ENCODE data around the gene KCMF1. TPM values are rescaled to one million over a fixed set of nuclear protein-coding genes. Genes with fewer than 3 reads are reported as not detected.
A peak's percentile ranks its signal among the peaks of the same experiment; 100 is the strongest.

Gene KCMF1
- total and polyA plus RNA-seq, 2 of the 13 experiments (the other 11 are each of a cell fraction or from before 2014, with no cell fraction given) = 62.1 to 116 TPM

DNA sequence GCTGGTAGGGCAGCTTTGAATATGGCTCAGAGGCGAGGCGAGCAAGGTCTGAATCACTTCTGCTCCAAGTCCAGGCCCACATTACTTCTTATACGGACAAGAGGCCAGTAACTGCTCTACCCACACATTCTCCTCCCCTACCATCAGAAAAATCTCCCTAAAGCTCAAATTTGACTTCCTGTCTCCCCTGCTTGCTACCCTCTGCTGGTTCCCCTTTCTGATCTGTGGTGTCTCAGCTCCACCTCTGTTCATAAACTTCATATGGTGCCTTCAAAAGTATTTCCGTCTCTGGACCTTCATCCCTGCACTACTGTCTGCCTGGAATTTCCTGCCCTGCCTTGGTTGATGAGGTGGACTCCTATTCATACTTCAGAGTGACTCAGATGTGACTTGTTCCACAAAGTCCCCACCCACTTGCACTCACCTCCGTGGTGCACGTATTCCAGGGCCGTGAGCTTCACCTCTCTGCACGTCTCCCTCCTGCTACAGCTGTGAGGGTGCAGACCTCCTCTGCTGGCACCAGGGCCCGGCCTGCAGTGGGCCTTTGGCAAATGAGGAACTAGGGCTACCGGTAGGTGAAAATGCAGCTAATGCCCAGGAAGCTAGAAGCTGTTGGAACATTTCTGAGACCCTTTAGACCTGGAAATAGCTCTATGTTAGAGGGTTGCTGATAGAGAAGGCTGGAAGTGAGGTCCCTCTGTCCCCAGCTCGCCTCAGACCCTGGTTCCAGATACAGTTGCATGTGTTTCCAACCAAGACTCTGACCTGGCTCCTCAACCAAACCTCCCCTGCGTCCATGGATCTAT, 24.6 kb upstream of the KCMF1 start (continued):
- TF ChIP-seq, protein P1, sequence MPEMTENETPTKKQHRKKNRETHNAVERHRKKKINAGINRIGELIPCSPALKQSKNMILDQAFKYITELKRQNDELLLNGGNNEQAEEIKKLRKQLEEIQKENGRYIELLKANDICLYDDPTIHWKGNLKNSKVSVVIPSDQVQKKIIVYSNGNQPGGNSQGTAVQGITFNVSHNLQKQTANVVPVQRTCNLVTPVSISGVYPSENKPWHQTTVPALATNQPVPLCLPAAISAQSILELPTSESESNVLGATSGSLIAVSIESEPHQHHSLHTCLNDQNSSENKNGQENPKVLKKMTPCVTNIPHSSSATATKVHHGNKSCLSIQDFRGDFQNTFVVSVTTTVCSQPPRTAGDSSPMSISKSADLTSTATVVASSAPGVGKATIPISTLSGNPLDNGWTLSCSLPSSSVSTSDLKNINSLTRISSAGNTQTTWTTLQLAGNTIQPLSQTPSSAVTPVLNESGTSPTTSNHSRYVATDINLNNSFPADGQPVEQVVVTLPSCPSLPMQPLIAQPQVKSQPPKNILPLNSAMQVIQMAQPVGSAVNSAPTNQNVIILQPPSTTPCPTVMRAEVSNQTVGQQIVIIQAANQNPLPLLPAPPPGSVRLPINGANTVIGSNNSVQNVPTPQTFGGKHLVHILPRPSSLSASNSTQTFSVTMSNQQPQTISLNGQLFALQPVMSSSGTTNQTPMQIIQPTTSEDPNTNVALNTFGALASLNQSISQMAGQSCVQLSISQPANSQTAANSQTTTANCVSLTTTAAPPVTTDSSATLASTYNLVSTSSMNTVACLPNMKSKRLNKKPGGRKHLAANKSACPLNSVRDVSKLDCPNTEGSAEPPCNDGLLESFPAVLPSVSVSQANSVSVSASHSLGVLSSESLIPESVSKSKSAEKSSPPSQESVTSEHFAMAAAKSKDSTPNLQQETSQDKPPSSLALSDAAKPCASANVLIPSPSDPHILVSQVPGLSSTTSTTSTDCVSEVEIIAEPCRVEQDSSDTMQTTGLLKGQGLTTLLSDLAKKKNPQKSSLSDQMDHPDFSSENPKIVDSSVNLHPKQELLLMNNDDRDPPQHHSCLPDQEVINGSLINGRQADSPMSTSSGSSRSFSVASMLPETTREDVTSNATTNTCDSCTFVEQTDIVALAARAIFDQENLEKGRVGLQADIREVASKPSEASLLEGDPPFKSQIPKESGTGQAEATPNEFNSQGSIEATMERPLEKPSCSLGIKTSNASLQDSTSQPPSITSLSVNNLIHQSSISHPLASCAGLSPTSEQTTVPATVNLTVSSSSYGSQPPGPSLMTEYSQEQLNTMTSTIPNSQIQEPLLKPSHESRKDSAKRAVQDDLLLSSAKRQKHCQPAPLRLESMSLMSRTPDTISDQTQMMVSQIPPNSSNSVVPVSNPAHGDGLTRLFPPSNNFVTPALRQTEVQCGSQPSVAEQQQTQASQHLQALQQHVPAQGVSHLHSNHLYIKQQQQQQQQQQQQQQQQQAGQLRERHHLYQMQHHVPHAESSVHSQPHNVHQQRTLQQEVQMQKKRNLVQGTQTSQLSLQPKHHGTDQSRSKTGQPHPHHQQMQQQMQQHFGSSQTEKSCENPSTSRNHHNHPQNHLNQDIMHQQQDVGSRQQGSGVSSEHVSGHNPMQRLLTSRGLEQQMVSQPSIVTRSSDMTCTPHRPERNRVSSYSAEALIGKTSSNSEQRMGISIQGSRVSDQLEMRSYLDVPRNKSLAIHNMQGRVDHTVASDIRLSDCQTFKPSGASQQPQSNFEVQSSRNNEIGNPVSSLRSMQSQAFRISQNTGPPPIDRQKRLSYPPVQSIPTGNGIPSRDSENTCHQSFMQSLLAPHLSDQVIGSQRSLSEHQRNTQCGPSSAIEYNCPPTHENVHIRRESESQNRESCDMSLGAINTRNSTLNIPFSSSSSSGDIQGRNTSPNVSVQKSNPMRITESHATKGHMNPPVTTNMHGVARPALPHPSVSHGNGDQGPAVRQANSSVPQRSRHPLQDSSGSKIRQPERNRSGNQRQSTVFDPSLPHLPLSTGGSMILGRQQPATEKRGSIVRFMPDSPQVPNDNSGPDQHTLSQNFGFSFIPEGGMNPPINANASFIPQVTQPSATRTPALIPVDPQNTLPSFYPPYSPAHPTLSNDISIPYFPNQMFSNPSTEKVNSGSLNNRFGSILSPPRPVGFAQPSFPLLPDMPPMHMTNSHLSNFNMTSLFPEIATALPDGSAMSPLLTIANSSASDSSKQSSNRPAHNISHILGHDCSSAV (CRISPR knock-in tag; IDR thresholded peaks at IDR 0.05; ENCODE audit: borderline replicate concordance) = no peak
- TF ChIP-seq, protein P2, sequence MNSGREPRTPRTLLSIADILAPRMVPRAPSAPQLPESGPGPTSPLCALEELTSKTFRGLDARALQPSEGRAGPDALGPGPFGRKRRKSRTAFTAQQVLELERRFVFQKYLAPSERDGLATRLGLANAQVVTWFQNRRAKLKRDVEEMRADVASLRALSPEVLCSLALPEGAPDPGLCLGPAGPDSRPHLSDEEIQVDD (CRISPR knock-in tag; IDR thresholded peaks at IDR 0.05; ENCODE audit: borderline replicate concordance) = 0 out of 2 replicates have a peak, but pooled peaks have one; percentile 24
- TF ChIP-seq, protein P3, sequence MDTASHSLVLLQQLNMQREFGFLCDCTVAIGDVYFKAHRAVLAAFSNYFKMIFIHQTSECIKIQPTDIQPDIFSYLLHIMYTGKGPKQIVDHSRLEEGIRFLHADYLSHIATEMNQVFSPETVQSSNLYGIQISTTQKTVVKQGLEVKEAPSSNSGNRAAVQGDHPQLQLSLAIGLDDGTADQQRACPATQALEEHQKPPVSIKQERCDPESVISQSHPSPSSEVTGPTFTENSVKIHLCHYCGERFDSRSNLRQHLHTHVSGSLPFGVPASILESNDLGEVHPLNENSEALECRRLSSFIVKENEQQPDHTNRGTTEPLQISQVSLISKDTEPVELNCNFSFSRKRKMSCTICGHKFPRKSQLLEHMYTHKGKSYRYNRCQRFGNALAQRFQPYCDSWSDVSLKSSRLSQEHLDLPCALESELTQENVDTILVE (CRISPR knock-in tag; IDR thresholded peaks at IDR 0.05) = 0 out of 2 replicates have a peak, but pooled peaks have one; percentile 51
- TF ChIP-seq MAFK (conservative IDR thresholded peaks at IDR 0.05 in 1 of 2, IDR thresholded peaks at IDR 0.05 in 1 of 2; ENCODE audit: low read length in 2 of 2) (no peak), HNRNPK (IDR thresholded peaks at IDR 0.05; ENCODE audit: low read depth, low read length, poor library complexity, severe bottlenecking) (peak; percentile 99), TP53 (CRISPR knock-in tag; conservative IDR thresholded peaks at IDR 0.05) (no peak), SRSF9 (IDR thresholded peaks at IDR 0.05; ENCODE audit: borderline replicate concordance, insufficient read depth, low read depth, low read length, poor library complexity, severe bottlenecking) (no peak), ESRRA (CRISPR knock-in tag; IDR thresholded peaks at IDR 0.05; ENCODE audit: low read depth) (peak; percentile 58; the same call in 1 of the 2 replicates), SCMH1 (CRISPR knock-in tag; IDR thresholded peaks at IDR 0.05; ENCODE audit: borderline replicate concordance) (no peak), ZNF7 (CRISPR knock-in tag; IDR thresholded peaks at IDR 0.05) (no peak), ZNF883 (CRISPR knock-in tag; IDR thresholded peaks at IDR 0.05; ENCODE audit: not compliant biosample characterization) (no peak), YY1 (IDR thresholded peaks at IDR 0.05; ENCODE audit: insufficient read depth, insufficient replicate concordance, low read depth, low read length) (peak; percentile 46), ZNF326 (CRISPR knock-in tag; IDR thresholded peaks at IDR 0.05; ENCODE audit: borderline replicate concordance) (no peak)
- TF ChIP-seq, protein P4, sequence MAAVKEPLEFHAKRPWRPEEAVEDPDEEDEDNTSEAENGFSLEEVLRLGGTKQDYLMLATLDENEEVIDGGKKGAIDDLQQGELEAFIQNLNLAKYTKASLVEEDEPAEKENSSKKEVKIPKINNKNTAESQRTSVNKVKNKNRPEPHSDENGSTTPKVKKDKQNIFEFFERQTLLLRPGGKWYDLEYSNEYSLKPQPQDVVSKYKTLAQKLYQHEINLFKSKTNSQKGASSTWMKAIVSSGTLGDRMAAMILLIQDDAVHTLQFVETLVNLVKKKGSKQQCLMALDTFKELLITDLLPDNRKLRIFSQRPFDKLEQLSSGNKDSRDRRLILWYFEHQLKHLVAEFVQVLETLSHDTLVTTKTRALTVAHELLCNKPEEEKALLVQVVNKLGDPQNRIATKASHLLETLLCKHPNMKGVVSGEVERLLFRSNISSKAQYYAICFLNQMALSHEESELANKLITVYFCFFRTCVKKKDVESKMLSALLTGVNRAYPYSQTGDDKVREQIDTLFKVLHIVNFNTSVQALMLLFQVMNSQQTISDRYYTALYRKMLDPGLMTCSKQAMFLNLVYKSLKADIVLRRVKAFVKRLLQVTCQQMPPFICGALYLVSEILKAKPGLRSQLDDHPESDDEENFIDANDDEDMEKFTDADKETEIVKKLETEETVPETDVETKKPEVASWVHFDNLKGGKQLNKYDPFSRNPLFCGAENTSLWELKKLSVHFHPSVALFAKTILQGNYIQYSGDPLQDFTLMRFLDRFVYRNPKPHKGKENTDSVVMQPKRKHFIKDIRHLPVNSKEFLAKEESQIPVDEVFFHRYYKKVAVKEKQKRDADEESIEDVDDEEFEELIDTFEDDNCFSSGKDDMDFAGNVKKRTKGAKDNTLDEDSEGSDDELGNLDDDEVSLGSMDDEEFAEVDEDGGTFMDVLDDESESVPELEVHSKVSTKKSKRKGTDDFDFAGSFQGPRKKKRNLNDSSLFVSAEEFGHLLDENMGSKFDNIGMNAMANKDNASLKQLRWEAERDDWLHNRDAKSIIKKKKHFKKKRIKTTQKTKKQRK (IDR thresholded peaks at IDR 0.05; ENCODE audit: low read length) = 0 out of 2 replicates have a peak, but pooled peaks have one; percentile 8
